HK-2 (cell line): ENCODE data around the gene DOC2B.
"Not testable (repeated sequence)": the region's sequence is repeated elsewhere in the genome, so short reads cannot be mapped to it uniquely, and the experiment has no call there.

ENCODE experiments used
- DNase-seq: peaks from one replicate; pipeline ENCODE4 v3.0.0-alpha.2; 2018; ENCODE audit not compliant: unreplicated experiment

DOC2B gene

GRCh38 chr17:181245-182049 lies at the start of gene DOC2B:
Gene DOC2B (minus strand): TSS chr17:181650. CDS start chr17:181479, 171 bp downstream.
- DNase-seq, result peak; percentile 21

- no peak for DNase-seq
Measured at GRCh38 chr17:230395-230770, 48.9 kb upstream of the DOC2B start.

GRCh38 chr17:229709-230394 lies 48.4 kb upstream of the DOC2B start:
- DNase-seq, result no peak

- no peak for DNase-seq
Measured at GRCh38 chr17:228951-229708, 47.7 kb upstream of the DOC2B start.

GRCh38 chr17:227946-228615 lies 46.6 kb upstream of the DOC2B start:
- DNase-seq, result no peak

GRCh38 chr17:227078-227945 lies 45.9 kb upstream of the DOC2B start:
- DNase-seq, result no peak

GRCh38 chr17:226108-227077 lies 44.9 kb upstream of the DOC2B start:
- no peak for DNase-seq

- DNase-seq, result no peak
Measured at GRCh38 chr17:225551-225950, 44.1 kb upstream of the DOC2B start.

- DNase-seq, result not testable (repeated sequence)
Measured at GRCh38 chr17:224576-224975, 43.1 kb upstream of the DOC2B start.

GRCh38 chr17:223723-224471 lies 42.4 kb upstream of the DOC2B start:
- no peak for DNase-seq

GRCh38 chr17:222172-222571 lies 40.7 kb upstream of the DOC2B start:
- no peak for DNase-seq

GRCh38 chr17:219696-220095 lies 38.2 kb upstream of the DOC2B start:
- DNase-seq, result no peak

- DNase-seq, result no peak
Measured at GRCh38 chr17:218432-219110, 37.1 kb upstream of the DOC2B start.

- DNase-seq, result no peak
Measured at GRCh38 chr17:216625-217024, 35.2 kb upstream of the DOC2B start.

GRCh38 chr17:215563-216478 lies 34.4 kb upstream of the DOC2B start:
- not testable (repeated sequence) for DNase-seq

- DNase-seq, result no peak
Measured at GRCh38 chr17:214881-215331, 33.5 kb upstream of the DOC2B start.
